ENCODE measurements around the gene RPL36.

RPL36 gene

GRCh38 chr19:5690125-5690954 lies at the start of gene RPL36:
RPL36 (plus strand) TSS chr19:5690295; CDS start chr19:5690508, 213 bp downstream.
- peak; percentile 99 for DNase-seq

DNA sequence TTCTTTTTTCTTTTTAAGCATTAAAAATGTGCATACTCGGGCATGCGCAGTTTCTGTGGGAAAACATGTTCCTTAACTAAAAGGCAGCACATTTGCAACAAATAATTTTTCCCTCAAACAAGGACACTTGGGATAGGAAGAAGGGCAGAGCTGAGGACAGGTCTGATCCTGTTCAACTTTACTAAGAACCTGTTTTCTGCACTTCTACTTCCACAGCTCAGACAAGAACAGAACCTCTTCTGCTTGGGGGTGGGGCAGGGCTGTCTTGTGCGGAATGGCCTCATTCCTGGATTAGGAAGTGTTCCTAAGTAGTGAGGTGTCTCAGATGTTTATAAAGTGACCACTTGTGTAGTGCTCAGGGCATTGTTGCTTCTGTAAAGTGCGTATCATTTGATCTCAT lies 48.9 kb upstream of the RPL36 start:
- no peak for DNase-seq

DNA sequence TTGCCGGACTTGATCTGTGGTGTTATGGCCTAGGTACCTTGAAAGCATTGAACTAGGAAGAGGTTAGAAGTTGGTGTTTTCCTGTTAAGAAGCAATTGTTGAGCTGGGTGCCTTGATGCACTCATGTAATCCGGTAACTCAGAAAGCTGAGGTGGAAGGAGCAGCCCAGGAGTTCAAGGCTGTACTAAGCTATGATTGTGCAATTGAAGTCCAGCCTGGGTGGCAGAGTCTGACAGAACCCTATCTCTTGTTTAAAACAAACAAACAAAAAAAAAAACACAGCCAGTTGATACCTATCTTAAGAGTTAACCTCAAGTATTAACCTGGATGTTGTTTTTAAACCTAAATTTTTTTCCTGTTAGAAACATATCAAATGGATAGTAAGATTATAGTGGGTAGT lies 47.9 kb upstream of the RPL36 start:
- DNase-seq = no peak

GRCh38 chr19:5643060-5643459 lies 47.0 kb upstream of the RPL36 start:
- DNase-seq = no peak

DNA sequence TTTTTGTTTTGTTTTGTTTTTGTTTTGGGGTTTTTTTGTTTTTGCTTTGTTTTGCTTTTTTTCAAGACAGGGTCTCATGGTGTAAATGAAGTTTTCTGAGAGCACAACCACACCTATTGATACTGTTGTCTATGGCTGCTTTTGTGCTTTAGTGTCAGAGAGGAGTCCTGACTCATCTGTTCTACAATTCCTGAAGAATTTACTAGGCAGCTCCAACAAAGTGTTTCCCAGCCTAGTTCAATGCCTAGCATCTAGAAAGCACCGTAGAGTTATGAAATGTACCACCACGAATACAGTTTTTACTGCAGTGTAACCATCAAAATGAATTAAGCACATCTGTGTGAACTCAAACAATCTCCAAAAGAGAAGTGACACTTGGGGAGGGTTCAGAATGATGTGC lies 46.1 kb upstream of the RPL36 start:
- DNase-seq = no peak

- no peak for DNase-seq
Measured at GRCh38 chr19:5645409-5645808, 44.7 kb upstream of the RPL36 start.

- DNase-seq = no peak
Measured at GRCh38 chr19:5646703-5647102, 43.4 kb upstream of the RPL36 start.

GRCh38 chr19:5648464-5648863 lies 41.6 kb upstream of the RPL36 start:
- no peak for DNase-seq

GRCh38 chr19:5651361-5651760 lies 38.7 kb upstream of the RPL36 start:
- no peak for DNase-seq

GRCh38 chr19:5652261-5652660 lies 37.8 kb upstream of the RPL36 start:
- DNase-seq = no peak

- no peak for DNase-seq
Measured at GRCh38 chr19:5654931-5655330, 35.2 kb upstream of the RPL36 start.

GRCh38 chr19:5655412-5655811 lies 34.7 kb upstream of the RPL36 start:
- no peak for DNase-seq

- DNase-seq = no peak
Measured at GRCh38 chr19:5661483-5661882, 28.6 kb upstream of the RPL36 start.

GRCh38 chr19:5663904-5664303 lies 26.2 kb upstream of the RPL36 start:
- DNase-seq = no peak

DNA sequence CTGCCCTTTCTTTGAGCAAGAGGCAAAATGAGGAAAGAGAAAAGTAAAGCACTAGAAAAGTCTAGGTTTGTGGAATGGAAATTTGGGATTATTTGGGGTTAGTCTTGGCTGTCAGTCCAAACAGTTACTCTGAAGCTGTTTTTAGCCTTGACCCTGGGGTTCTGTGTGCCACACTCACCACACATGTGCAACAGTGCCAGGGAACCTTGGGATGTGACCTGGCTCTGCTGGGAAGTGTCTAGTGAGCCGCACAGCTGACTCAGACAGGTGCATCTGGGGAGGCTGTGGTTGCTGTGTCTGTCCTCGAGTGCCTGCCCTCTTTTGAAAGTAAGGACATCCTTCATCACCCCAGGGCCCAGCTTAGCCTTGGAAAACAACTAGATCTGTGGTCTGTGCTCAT lies 25.6 kb upstream of the RPL36 start:
- DNase-seq = no peak

DNA sequence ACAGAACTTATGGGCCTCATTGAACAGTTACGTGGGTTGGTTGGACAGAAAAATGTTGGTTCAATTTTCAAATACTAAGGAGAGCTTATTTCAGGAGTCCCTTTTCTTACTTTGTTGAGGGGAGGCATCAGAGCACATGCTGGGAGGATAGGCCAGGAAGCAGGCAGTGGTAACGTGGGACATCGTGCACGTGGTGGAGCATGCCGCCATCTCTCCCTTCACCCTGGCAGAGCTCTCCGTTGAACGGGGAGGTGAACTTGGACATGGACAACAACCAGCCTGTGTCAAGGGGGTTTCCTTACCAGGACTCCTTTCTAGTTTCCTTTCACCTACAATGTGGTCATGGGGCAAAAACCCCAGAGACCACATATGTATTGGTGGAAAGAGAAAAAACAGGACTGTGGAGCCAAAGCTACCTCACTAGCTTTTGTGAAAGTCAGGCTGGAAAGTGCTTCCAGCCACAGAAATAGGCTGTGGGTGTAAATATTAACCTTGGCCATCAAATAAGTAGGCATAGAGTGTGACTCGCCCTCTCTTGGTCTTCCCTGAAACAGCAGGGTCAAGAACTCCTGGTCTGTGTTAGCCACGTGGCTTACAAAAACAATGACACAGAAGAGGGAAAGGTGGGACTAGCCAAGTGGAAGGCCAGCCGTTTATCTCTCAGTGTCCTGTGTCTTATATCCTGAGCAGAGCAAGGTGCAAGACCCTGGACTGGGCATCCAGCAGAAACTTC lies 24.1 kb upstream of the RPL36 start:
- DNase-seq = no peak

DNA sequence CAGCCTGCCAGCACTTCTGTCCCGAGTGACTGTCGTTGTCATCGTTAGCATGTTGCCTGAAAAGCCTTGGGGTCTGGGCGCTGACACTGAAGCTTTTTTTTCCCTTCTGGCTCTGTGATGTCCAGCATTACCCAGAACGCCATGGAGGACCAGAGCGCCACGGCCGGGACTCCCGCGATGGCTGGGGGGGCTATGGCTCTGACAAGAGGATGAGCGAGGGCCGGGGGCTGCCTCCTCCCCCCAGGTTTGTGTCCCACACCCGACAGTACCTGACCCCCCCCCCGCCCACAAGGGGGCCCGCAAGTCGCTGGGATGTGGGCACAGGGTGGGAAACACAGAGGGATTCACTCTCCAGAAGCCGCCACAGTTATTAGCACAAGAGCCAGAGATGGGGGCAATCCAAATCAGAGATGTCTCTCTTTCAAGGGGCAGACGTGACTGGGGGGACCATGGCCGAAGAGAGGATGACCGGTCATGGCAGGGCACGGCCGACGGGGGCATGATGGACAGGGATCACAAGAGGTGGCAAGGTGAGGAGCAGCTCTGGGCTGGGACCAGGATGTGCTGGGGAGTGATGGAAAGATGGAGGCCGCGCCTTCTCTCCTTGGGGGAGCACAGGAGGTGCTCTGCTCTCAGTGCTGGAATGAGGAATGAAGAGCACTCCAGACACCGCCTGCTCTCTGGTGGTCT lies 23.0 kb upstream of the RPL36 start:
- no peak for DNase-seq

DNA sequence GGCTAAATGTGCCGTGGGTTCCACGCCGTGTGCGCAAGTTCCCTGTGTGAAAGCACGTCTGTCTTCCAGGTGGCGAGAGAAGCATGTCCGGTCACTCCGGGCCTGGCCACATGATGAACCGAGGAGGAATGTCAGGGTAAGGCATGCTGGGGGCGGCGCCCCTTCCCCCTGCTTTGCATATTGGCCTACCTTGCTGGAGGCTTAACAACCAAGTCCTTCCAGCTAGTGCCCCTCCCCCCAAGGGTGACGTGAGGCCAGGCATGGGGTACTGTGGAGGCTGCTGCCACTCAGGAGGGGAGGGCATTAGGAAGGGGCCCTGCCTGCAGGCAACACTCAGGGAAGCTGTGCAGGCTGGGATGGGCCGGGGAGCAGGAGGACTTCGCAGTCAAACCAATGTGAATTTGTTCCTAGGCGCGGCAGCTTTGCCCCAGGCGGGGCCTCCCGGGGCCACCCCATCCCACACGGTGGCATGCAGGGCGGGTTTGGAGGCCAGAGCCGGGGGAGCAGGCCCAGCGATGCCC lies 22.3 kb upstream of the RPL36 start:
- no peak for DNase-seq

GRCh38 chr19:5669212-5669611 lies 20.9 kb upstream of the RPL36 start:
- DNase-seq = no peak

GRCh38 chr19:5671600-5671999 lies 18.5 kb upstream of the RPL36 start:
- no peak for DNase-seq

- no peak for DNase-seq
Measured at GRCh38 chr19:5672708-5673459, 17.2 kb upstream of the RPL36 start.

GRCh38 chr19:5673752-5674151 lies 16.3 kb upstream of the RPL36 start:
- no peak for DNase-seq

DNA sequence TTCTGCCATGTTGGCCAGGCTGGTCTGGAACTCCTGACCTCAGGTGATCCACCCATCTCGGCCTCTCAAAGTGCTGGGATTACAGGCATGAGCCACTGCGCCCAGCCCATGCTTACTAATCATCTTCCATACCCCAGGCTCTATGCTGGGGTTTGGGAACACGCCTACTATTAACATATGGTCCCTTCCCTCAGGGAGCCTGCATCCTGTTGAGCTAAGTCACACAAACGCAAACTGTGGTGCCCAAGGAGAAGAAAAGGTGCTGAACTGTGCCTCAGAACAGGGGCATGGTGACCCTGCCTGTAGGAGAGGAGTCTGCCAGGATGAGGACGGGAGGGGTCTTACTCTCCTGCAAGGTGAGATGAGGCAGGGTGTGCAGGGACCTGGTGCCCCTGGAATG lies 15.4 kb upstream of the RPL36 start:
- no peak for DNase-seq
